Astrocyte of the hippocampus (primary cell): ENCODE measurements around the gene SYAP1.
"Not testable (repeated sequence)": the region's sequence is repeated elsewhere in the genome, so short reads cannot be mapped to it uniquely, and the experiment has no call there.

Source experiments
- DNase-seq: peaks from one replicate; pipeline ENCODE4 v3.0.0; 2011; ENCODE audit warnings: low read depth, low spot score

Gene SYAP1

GRCh38 chrX:16719334-16720084 is at the start of gene SYAP1:
TSS of gene SYAP1 (plus strand) at chrX:16719612. CDS start at chrX:16719725, 113 bp downstream.
- peak; percentile 99 for DNase-seq

- DNase-seq = peak; percentile 68
Measured at GRCh38 chrX:16671005-16671404, 48.4 kb upstream of the SYAP1 start.

GRCh38 chrX:16678689-16679088 is 40.7 kb upstream of the SYAP1 start:
- no peak for DNase-seq

DNA sequence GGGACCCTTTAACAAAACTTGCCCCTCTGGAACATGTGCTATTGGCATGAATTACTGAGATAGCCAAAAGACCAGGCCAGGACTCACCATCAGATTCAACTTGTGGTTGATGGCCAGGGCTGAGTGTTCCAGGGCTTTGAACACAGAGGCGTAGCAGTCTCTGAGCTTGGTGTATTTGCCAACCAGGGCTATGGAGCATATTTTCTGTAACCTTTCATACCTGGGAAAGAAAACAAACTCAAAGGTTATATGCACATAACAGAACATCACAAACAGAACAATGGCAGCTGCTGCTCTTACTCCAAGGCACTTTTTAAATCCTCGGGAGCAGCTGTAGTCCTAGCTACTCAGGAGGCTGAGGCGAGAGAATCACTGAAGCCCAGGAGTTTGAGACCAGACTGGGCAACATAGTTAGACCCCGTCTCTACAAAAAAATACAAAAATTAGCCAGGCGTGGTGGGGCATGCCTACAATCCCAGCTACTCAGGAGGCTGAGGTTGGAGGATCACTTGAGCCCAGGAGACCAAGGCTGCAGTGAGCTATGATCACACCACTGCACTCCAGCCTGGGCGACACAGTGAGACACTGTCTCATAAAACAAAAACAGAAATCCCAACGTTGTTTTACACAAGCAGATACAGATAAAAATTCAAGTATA is 36.3 kb upstream of the SYAP1 start:
- DNase-seq = no peak

GRCh38 chrX:16687514-16687913 is 31.9 kb upstream of the SYAP1 start:
- no peak for DNase-seq

DNA sequence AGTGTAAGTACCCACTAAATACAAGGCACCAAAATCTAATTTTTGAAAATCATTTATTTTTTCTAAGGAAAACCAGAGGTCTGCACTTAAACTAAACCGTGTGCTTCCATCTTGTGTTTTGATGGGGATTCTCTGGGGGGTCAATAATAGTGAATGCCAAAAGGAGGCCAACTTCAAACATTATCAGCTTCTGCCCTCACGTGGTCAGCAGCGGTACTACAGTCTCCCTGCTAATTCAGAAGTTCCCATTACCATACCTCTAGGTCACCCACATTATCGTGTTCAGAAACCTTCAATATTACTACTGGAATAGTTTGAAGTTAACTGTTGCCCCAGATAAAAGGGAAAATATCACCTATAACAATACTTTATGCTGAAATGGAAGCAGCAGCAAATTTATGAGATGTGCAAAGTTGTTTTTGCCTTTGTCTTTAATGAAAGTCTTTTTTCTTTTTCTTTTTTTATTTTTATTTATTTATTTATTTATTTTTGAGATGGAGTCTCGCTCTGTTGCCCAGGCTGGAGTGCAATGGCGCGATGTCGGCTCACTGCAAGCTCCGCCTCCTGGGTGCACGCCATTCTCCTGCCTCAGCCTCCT is 24.2 kb upstream of the SYAP1 start:
- peak; percentile 78 for DNase-seq

- DNase-seq = no peak
Measured at GRCh38 chrX:16696956-16697355, 22.5 kb upstream of the SYAP1 start.

- no peak for DNase-seq
Measured at GRCh38 chrX:16699389-16699788, 20.0 kb upstream of the SYAP1 start.

- DNase-seq = peak; percentile 34
Measured at GRCh38 chrX:16700734-16701133, 18.7 kb upstream of the SYAP1 start.

DNA sequence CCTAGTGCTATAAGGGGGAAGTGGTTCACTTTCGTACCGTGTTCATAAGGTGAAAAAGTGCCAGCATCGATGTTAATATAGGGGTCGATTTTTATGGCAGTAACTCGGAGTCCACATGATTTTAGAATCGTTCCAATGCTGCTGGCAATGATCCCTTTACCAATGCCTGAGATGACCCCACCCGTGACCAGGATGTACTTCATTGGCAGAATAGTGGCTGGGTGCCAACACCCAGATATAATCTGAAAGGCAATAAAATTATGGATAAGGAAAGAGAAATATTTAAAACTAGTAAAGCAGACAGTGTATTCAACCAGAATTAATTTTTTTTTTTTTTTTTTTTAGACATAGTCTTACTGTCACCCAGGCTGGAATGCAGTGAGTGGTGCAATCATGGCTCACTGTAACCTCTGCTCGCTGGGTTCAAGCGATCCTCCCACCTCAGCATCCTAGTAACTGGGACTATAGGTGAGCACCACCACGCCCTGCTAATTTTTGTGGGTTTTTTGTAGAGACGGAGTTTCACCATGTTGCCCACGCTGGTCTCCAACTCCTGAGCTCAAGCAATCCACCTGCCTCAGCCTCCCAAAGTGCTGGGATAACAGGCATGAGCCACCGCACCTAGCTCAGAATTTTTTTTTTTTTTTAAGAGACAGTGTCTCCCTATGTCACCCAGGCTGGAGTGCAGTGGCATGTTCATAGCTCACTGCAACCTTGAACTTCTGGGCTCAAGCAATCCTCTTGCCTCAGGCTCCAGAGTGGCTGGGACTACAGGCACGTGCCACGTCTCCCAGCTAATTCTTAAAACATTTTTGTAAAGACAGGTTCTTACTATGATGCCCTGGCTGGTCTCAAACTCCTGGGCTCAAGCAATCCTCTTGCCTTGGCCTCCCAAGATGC is 16.5 kb upstream of the SYAP1 start:
- no peak for DNase-seq

GRCh38 chrX:16705370-16705769 is 14.0 kb upstream of the SYAP1 start:
- DNase-seq = no peak

- DNase-seq = peak; percentile 69
Measured at GRCh38 chrX:16708016-16708415, 11.4 kb upstream of the SYAP1 start.

- DNase-seq = no peak
Measured at GRCh38 chrX:16711219-16711811, 8.1 kb upstream of the SYAP1 start.

DNA sequence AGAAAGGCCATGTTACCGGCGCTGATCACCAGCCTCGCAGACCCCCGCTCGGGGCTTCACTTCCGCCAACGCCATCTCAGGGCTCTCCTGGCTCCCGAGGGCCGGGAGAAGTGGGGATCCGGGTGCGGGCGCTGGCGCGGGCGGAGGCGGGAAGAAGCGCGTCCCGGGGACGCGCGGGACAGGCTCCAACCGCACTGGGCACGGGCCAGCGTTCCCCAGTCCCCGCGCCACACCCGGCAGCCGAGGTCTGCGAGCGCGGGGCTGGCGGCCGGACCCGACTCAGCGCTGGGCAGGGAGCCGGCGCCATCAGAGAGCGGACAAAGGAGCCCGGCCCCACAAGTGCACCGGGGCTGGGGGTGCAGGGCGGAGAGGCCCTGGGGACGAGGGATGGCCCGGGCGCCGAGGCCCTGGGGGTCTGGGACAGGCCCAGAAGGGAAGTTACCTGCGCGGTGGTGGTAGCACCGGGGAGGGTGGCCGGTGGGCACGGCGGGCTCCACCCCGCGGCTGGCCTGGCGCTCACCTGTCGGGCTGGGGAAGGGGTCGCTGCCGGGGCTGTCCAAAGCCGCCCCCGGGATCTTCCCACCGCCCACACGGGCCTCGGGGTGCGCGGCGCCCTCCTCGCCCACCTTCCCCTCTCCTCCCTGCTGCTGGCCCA is 7.4 kb upstream of the SYAP1 start:
- peak; percentile 50 for DNase-seq

- peak; percentile 72 for DNase-seq
Measured at GRCh38 chrX:16712548-16713155, 6.8 kb upstream of the SYAP1 start, which contains the start of gene CTPS2. TSS of gene CTPS2 (minus strand) at chrX:16712669. CDS start at chrX:16702902, 9,767 bp downstream.

DNA sequence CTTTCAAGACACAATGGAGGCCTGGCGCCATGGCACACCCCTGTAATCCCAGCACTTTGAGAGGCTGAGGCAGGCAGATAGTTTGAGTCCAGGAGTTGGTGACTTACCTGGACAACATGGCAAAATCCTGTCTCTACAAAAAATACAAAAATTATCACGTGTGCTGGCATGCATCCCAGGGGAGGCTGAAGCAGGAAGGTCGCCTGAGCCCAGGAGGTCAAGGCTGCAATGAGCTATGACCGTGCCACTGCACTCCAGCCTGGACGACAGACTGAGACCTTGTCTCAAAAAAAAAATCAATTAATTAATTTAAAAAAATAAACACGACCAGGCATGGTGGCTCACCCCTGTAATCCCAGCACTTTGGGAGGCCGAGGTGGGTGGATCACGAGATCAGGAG is 4.9 kb upstream of the SYAP1 start:
- DNase-seq = no peak

- DNase-seq = not testable (repeated sequence)
Measured at GRCh38 chrX:16715638-16716037, 3.8 kb upstream of the SYAP1 start.

DNA sequence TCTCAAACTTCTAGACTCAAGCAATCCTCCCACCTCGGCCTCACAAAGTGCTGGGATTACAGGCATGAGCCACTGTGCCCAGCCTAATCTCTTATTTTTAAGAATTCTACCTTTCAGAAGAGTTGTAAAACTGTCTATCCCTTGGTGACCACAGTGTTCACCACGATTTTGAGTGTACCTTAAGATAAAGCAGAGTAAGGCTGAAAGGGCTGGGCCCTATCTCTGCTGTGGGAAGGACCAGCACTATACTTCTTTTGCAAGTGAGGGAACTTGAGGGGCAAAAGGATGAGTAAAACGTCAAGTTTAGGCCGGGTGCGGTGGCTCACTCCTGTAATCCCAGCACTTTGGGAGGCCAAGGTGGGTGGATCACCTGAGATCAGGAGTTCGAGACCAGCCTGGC is 3.0 kb upstream of the SYAP1 start:
- DNase-seq = not testable (repeated sequence)

- no peak for DNase-seq
Measured at GRCh38 chrX:16718824-16719333, 533 bp upstream of the SYAP1 start.

GRCh38 chrX:16722481-16722880 is 3.1 kb downstream of the SYAP1 start:
- DNase-seq = no peak
